A204.1 (cell line): ENCODE data around the gene VCX.
"Not testable (repeated sequence)": the region's sequence is repeated elsewhere in the genome, so short reads cannot be mapped to it uniquely, and the experiment has no call there.

Source experiments
- FAIRE-seq: peaks from 2 replicates; lab custom pipeline; 2012; peaks lifted over from hg19 to GRCh38; lab: Jason Lieb, UNC

VCX gene

DNA sequence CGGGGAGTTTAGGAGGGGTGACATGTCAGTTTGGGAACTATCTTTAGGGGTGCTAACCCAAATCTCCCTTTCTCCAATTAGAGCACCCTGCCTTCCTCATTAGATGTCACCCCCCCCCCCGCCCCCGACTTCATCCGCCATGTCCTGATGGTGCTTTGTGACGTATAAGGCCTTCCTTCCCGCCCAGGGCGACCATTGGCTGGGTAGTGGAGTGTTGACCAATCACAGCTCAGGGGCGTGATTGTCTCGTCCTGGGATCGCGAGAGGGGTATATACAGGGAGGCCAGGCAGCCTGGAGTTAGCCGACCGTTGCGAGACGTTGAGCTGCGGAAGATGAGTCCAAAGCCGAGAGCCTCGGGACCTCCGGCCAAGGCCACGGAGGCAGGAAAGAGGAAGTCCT lies at the start of gene VCX:
VCX (plus strand) TSS at position 301 of the 400 bp plus-strand sequence; CDS start at position 334, 33 bp downstream.
- not testable (repeated sequence) for FAIRE-seq

DNA sequence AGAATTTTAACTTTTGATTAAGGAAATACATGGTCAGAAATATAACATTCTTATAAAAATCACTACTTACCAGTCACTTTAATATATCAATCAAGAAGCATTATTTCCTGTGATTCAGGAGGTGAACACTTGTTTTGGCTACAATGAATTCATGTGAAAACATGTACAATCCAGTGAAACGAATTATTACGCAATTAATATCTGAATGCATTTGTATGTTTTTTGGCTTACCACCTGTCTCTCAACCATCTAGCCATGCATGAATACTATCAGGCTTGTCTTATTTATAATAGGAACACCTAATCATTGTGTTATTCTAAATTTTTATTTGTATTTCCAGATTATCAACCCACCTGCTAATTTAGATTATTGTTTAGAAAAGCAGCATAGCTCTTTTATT lies 44.6 kb upstream of the VCX start:
- FAIRE-seq: no peak

DNA sequence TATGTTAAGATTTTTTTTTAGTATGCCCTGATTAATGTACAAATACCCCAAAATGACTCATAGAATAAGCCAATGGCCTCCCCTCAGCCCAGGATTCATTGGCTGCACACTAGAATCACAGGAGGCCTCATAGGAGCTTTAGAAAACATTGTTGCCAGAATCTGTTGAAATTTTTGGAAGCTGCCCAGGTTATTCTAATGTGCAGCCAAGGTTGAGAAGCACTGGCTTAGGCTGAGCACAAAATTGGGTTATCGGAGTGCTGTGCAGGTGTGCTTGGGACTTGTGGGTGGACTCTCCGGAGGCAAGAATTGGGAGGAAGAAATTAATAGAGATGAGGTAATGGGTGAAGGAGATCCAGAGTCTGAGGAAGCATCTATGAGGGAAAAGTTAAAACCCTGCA lies 41.3 kb upstream of the VCX start:
- no peak for FAIRE-seq

DNA sequence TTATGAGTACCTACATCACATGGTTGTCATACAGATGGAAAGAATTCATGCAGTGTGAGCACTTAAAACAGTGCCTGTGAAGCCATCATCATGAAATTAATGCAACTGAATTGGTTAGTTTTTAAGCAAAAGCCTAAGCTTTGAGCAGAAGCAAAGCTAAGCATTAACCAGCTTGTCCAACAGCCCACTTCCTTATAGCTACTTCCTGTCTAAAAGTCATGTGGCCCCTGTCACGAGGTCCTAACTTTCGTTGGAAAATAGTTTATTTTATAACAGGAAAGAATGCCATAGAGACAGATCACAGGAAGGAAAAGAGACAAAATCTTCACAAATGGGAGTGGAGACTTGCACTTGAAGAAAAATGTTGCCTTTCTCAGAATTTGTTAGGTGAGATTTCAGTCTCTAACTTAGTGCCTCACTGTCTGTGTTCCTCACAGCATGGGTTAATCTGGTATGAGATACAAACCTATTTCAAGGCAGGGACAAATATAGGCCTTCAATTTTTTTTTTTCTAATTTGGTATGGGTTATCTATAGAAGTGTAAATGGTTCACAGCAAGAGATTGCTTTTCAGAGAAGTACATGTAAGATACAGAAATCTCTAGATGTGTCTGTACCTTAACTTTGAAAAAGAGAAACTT lies 27.7 kb upstream of the VCX start:
- FAIRE-seq: no peak

DNA sequence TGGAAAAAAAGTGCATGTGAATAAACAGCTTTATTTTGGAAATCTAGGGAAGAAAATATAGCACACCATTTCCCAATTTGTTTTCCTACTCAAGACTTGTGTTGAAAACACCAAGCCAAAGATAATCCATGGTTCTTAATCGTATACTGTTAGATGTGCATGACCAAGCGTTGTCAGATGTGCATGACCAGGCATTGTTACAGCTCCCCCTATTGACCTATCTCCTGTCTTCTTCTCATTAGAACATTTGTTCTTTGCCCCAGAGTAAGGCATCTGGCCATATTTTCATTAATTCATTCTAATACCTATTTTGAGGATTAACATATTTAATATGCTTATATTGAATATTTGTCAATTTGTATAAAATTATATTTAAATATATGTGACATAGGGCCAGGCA lies 14.4 kb upstream of the VCX start:
- FAIRE-seq: no peak

DNA sequence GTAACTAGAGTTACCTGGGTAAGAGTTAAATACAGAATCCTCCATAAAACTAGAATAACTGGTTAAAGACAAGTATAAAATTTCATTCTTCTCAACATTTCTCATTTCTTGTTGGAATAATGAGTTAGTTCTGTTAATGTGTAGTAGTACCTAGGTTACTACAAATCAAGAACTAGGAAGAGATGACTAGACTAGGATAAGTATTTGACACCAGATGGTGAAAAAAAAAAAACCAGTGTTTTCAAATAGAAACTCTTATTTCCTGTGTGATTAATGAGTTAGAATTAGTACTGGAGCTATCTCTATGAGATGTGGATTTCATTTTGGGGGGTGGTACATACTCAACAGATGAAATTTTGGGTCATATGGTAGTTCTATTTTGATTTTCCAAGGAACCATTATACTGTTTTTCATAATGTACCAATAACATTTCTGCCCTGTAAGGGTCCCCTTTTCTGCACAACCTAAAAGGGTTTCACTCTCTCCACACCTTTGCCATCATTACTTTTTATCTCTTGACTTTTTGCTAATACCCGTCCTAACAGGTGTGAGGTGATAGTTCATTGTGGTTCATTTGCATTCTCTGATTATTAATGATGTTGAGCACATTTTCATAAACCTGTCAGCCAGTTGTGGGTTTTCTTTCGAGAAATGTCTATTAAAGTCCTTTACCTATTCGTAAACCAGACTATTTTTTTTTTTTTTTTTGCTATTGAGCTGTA lies 1.7 kb upstream of the VCX start:
- no peak for FAIRE-seq

DNA sequence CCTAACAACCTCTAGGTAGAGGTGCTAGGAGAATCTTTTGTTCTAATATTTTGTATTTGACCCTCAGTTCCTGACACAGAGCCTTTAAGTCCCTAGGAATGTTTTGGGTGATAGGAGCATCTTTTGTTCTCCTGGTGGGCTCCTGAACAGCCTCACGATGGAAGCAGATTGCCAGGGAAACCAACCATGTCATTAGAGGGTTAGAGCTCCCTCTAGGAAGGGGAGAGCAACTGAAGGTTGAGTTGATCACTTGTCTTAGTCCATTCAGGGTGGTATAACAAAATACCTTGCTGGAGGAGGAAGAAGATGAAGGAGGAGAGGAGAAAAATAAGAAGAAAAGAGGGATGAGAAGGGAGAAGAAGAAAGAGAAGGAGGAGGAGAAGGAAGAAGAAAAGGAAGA lies 9.2 kb downstream of the VCX start:
- no peak for FAIRE-seq

DNA sequence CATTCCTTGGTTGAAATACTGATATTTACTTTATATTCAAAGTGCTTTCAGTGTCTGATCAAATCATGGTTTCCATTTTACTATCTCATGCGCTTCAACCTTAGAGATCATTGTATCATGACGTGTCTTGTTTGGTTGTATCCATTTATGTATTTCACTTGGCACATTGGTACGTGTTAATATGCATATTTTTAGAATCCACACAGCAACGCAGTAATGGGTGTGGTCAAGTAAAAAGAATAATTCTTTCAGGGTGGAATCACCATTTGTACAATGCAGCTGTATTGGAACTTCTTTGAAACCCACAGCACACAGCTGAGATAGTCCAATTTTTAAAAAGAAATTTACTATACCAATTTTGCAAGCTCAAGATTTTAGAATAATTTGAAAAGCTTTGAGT lies 29.1 kb downstream of the VCX start:
- FAIRE-seq: no peak

DNA sequence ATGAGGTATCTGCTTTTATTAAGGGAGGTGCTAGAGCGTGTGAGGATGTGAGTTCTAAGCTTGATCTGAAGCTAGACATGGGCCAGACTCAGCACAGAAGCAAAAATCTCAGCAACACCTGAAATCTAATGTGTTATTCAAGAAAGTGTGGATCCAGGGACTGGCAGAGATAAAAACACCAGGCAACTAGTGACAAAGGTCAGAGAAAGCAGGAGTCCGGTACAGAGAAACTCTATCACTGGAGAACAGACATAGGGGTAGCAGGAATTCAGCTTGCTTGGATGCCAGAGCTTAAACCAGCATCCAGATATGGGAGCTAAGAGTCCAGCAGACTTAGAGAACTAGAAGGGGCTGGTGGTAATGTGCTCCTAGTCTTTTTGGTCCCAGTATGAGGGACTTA lies 34.0 kb downstream of the VCX start:
- FAIRE-seq: no peak

DNA sequence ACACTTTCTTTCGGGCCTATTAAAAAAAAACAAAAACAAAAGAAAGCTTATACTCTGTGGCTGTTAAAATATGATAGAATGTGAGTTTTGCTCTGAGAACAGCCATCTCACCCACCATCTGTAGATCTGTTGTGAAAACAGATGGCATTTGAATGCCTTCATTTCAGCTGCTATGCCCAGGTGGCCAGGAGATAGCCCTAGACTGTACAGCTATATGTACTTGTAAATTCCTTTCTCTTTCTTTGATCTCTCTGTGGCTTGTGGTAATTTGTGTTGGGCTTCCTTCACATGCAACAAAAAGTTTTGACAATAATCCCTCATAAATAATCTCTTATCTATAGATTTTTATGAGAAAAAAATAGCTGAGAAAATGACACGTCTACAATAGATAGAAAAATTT lies 46.2 kb downstream of the VCX start:
- no peak for FAIRE-seq

DNA sequence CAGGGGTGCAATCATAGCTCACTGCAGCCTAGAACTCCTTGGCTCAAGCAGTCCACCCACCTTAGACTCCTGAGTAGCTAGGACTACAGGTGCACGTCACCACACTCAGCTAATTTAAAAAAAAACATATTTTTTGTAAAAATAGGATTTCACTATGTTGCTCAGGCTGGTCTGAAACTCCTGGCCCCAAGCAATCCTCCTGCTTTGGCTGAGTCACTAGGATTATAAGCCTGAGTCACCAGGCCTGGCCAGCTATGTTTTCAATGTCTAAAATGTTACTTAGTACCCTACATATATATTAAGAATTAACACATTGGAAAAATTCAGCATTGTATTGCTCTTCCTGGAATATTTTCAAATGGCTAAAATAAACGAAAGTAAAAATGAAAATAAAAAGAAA lies 46.7 kb downstream of the VCX start:
- no peak for FAIRE-seq

DNA sequence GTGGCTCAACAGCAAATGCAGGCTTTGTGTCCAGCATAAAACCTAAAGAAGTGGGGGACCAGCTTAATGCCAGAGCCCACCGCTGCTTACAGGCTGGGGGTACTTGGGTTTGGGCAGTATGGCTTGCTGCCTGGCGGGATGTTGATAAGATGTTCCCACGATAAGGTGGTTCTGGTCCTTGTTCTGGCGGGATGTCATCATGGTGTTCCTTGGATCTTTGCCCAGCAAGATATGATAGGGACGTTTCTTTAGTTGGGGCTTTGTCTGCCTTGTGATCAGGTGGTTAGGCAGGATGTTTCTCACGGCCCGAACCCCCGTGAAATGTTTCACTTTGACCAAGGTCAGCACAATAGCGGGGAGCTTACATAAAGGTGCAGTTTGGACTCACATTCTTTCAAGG lies 49.0 kb downstream of the VCX start:
- no peak for FAIRE-seq
